CD4-positive, alpha-beta T cell treated with Interleukin-15 for 1 hour (primary cell): ENCODE results near the gene TPO.
"Not testable (repeated sequence)": the region's sequence is repeated elsewhere in the genome, so short reads cannot be mapped to it uniquely, and the experiment has no call there.

ENCODE experiments used
- DNase-seq: peaks from one replicate; pipeline ENCODE4 v3.0.0-alpha.2; 2020

Gene TPO

GRCh38 chr2:1505031-1505441 lies 91.8 kb downstream of the TPO start:
- peak; percentile 13 for DNase-seq

GRCh38 chr2:1509271-1510065 lies 96.2 kb downstream of the TPO start:
- no peak for DNase-seq

DNA sequence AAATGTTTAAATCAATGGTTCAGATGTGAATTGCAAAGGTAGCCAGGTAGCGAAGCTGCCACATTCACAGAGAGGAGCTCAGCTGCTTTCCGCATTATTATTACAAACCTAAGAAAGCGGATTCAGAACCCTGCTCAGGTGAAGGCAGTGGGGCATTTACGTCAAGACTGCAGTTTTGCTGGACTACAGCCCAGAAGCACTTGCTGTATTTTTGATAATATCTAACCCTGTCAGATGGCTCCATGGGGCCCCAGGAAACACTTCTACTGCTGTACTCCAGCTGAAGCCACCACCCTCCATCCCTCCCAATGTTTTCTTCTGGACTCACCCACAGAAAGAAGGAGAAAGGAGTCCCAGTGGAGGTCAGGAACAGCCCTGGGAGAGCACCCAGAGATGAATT lies 96.9 kb downstream of the TPO start:
- no peak for DNase-seq

- no peak for DNase-seq
Measured at GRCh38 chr2:1511455-1511854, 98.2 kb downstream of the TPO start.

GRCh38 chr2:1512321-1513289 lies 99.3 kb downstream of the TPO start:
- no peak for DNase-seq

DNA sequence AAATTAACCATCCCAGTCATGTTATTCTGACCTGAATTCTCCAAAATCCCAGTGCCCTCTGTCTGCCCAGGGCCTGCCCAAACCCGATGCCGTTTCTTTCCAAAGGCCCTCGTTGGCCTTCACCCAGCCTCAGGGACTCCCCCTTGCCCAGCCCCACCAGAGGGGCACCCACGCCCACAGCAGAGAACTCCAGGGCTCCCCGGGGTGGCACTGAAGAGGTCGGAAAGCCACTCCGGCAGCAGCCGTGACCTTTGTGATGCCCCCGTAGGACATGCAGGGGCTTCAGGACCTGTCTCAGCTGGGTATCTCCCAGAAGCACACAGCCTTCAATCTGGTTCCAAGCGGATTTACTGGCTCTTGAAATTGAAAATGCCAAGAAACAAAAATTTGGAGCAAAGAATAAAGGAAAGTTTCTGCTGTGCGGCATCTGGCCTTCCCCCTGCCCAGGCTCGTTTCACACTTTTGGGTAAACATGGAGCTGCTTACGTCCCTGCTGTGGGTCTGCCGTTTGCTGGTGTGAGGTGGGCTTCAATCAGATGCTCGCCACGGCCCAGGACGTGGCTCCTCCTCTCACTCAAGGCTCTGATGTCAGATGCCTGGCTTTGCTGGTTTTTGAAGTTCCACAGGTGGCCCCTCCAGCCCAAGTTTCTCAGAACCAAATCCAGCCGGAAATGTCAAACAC lies 101.3 kb downstream of the TPO start:
- DNase-seq: no peak

DNA sequence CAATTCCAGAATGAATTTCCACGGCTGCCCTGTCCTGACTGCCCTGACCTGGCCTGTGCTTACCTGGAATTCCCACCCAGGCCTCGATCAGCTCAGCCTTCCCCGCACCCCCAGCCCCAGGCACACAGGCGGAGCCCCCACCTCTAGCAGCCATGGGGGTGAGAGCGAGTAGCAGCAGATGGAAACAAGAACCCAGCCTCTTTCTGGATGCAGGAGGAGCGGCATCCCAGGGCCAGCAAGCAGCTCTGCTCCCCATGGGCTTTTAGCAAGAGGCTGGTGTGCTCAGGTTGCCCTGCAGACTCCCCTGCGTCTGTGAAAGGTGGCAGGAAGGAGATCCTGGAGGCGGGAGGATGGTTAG lies 101.8 kb downstream of the TPO start:
- no peak for DNase-seq

GRCh38 chr2:1515986-1516797 lies 102.9 kb downstream of the TPO start:
- DNase-seq: no peak

DNA sequence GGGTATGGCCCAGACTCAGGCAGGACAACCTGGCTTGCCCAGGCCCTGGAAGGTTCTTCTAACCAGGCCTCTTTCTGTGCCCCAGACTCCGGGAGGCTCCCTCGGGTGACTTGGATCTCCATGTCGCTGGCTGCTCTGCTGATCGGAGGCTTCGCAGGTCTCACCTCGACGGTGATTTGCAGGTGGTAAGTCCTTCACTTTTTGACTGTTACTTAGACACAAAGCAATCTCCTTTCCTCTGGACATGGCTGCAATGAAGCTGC lies 103.5 kb downstream of the TPO start:
- no peak for DNase-seq

GRCh38 chr2:1517291-1517690 lies 104.0 kb downstream of the TPO start:
- DNase-seq: not testable (repeated sequence)

DNA sequence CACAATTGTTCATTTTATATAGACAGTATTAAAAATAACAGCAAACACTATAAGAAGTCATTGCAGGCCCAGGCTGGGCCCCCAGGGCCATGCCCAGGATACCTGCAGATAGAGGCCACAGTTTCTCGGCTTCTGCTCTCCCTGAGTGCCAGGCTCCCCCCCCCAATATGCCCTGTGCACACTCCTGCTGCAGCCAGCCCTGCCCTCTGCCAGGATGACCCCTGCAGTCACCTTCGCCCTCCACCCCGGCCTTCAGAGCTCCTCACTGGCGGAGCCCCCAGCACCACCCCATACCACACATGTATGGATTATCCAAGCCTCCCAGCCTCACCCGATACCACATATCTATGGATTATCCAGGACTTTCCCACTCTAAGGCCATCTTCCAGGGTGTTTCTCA lies 104.5 kb downstream of the TPO start:
- no peak for DNase-seq

- no peak for DNase-seq
Measured at GRCh38 chr2:1518331-1518803, 105.1 kb downstream of the TPO start.

DNA sequence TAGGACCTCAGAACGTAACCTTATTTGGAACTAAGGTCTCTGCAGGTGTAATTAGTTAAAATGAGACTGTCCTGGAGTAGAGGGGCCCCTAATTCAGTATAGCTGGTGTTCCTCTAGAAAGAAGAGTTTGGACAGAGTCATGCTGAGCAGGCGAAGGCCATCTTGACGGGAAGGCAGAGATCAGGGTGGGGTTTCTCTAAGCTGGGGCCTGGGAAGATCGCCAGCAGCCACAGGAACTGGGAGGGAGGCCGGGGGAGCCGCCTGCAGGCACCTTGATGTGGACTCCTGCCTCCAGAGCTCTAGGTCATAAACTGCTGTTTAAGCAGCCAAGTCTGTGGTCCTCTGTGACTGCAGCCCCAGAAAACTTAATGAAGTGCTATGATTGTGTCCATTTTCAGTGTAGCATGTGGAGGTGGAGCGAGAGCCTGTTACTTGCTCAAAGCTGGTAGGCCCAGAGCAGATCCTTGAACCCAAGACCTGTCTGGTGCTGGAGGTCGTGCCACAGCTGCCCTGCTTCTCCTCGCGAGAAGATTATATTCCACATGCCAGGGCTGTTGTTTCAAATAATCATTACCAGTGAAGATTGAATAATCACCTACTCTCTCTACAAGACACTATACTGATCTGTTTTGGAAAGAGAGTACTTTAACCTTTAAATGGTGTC lies 105.7 kb downstream of the TPO start:
- DNase-seq: no peak

- DNase-seq: no peak
Measured at GRCh38 chr2:1521191-1521877, 108.1 kb downstream of the TPO start.

GRCh38 chr2:1521878-1522830 lies 108.9 kb downstream of the TPO start:
- no peak for DNase-seq

GRCh38 chr2:1527153-1527992 lies 114.1 kb downstream of the TPO start:
- no peak for DNase-seq

GRCh38 chr2:1528273-1529064 lies 115.2 kb downstream of the TPO start:
- no peak for DNase-seq

GRCh38 chr2:1538663-1539062 lies 125.4 kb downstream of the TPO start:
- DNase-seq: no peak
